IMR-90 (cell line): ENCODE results near the gene CNPY3. TPM values are rescaled to one million over a fixed set of nuclear protein-coding genes. Genes with fewer than 3 reads are reported as not detected.
A peak's percentile ranks its signal among the peaks of the same experiment; 100 is the strongest.

Experiments used
- ATAC-seq: fragments of 200-7000 bp; cut with Tn5 transposase; 2 replicates; pipeline ENCODE4 v1.9.1; 2020; ENCODE audit warnings: low read depth, mild to moderate bottlenecking, moderate library complexity
- BruUV-seq: library from RNA; stranded (reverse); fragments of 400-500 nt; replicated peaks from 2 replicates; lab custom pipeline; 2021; lab: Mats Ljungman, UMichigan
- CTCF ChIA-PET: fragments of 300-600 bp; formaldehyde crosslinking; extraction: SDS; loops from one replicate; lab custom pipeline; 2021; ENCODE audit warnings: antibody characterized with exemption; lab: Yijun Ruan, JAX
- POLR2A ChIA-PET: fragments of 300-600 bp; sonication (Branson Sonifier 250); formaldehyde crosslinking; loops from one replicate; lab custom pipeline; 2022; ENCODE audit warnings: antibody characterized with exemption; ENCODE audit not compliant: unreplicated experiment; lab: Charles Lee
- DNase-seq: peaks from one replicate; pipeline ENCODE4 v3.0.0; 2013
- H2AFZ ChIP-seq: replicated peaks from 2 replicates; pipeline ENCODE3; 2013; ENCODE audit warnings: low read length, mild to moderate bottlenecking; ENCODE audit not compliant: poor library complexity
- H2AK5ac ChIP-seq: 2 replicates; pipeline ENCODE4 v1.6.1; 2013; ENCODE audit warnings: low read depth, low read length, inconsistent platforms
- H2AK9ac ChIP-seq: replicated peaks from 2 replicates; pipeline ENCODE3; 2013; ENCODE audit warnings: mild to moderate bottlenecking, low read depth, low read length, moderate library complexity; ENCODE audit not compliant: poor library complexity
- H2BK120ac ChIP-seq: 2 replicates; pipeline ENCODE4 v1.6.1; 2013; ENCODE audit warnings: low read depth, low read length, inconsistent platforms
- H2BK15ac ChIP-seq: 3 replicates; pipeline ENCODE4 v1.6.1; 2013; ENCODE audit warnings: low read depth, low read length, inconsistent platforms
- H2BK20ac ChIP-seq: 2 replicates; pipeline ENCODE4 v1.6.1; 2013; ENCODE audit warnings: low read depth, mild to moderate bottlenecking, inconsistent platforms, low read length, moderate library complexity
- H2BK5ac ChIP-seq: 2 replicates; pipeline ENCODE4 v1.6.1; 2013; ENCODE audit warnings: mild to moderate bottlenecking, low read depth, low read length, inconsistent platforms; ENCODE audit not compliant: poor library complexity, severe bottlenecking
- H3K14ac ChIP-seq: replicated peaks from 2 replicates; pipeline ENCODE4 v1.6.1; 2013; ENCODE audit warnings: low read depth, low read length, inconsistent platforms
- H3K18ac ChIP-seq: 2 replicates; pipeline ENCODE4 v1.6.1; 2013; ENCODE audit warnings: low read depth, low read length, control low read depth
- H3K23ac ChIP-seq: 2 replicates; pipeline ENCODE4 v1.6.1; 2013; ENCODE audit warnings: low read depth, low read length, inconsistent platforms
- H3K27ac ChIP-seq: 2 replicates; pipeline ENCODE4 v1.5.1; 2013; ENCODE audit warnings: mild to moderate bottlenecking, control low read depth, low read length; ENCODE audit not compliant: insufficient read depth
- H3K27me3 ChIP-seq: 2 replicates; pipeline ENCODE4 v1.6.1; 2013; ENCODE audit warnings: low read length; ENCODE audit not compliant: control insufficient read depth, insufficient read depth
- H3K36me3 ChIP-seq: 2 replicates; pipeline ENCODE4 v1.6.1; 2013; ENCODE audit warnings: low read length, mixed read lengths; ENCODE audit not compliant: control insufficient read depth, insufficient read depth
- H3K4ac ChIP-seq: 2 replicates; pipeline ENCODE4 v1.6.1; 2013; ENCODE audit warnings: low read depth, low read length, inconsistent platforms
- H3K4me1 ChIP-seq: 2 replicates; pipeline ENCODE4 v1.6.1; 2013; ENCODE audit warnings: low read length, mixed read lengths; ENCODE audit not compliant: control insufficient read depth, insufficient read depth
- H3K4me2 ChIP-seq: 2 replicates; pipeline ENCODE4 v1.6.1; 2013; ENCODE audit warnings: low read depth, mild to moderate bottlenecking, control low read depth, low read length, moderate library complexity
- H3K4me3 ChIP-seq: 2 replicates; pipeline ENCODE4 v1.5.1; 2013; ENCODE audit warnings: low read depth, mild to moderate bottlenecking, control low read depth, low read length, moderate library complexity; ENCODE audit not compliant: insufficient read depth
- H3K56ac ChIP-seq: 2 replicates; pipeline ENCODE4 v1.6.1; 2013; ENCODE audit warnings: low read length, inconsistent platforms; ENCODE audit not compliant: insufficient read depth; ENCODE audit errors: extremely low read depth
- H3K79me1 ChIP-seq, 2 experiments: 2 replicates each; pipeline ENCODE4 v1.6.1; 2013; ENCODE audit warnings: low read length in 2 of 2, inconsistent platforms in 1 of 2, low read depth in 1 of 2
- H3K9ac ChIP-seq: 2 replicates; pipeline ENCODE4 v1.6.1; 2013; ENCODE audit warnings: low read depth, low read length, control low read depth
- H3K9me1 ChIP-seq: 2 replicates; pipeline ENCODE4 v1.6.1; 2013; ENCODE audit warnings: low read length, inconsistent platforms; ENCODE audit not compliant: insufficient read depth
- H3K9me3 ChIP-seq: 2 replicates; pipeline ENCODE4 v1.6.1; 2013; ENCODE audit warnings: low read length; ENCODE audit not compliant: control insufficient read depth, insufficient read depth
- H4K20me1 ChIP-seq: 2 replicates; pipeline ENCODE4 v1.6.1; 2013; ENCODE audit warnings: low read length, inconsistent platforms; ENCODE audit not compliant: insufficient read depth
- H4K5ac ChIP-seq: 2 replicates; pipeline ENCODE4 v1.6.1; 2013; ENCODE audit warnings: mild to moderate bottlenecking, low read depth, low read length, control low read depth
- H4K8ac ChIP-seq, 2 experiments: 2 replicates each; pipeline ENCODE4 v1.6.1; 2013; ENCODE audit warnings: low read depth in 2 of 2, low read length in 2 of 2, control low read depth in 1 of 2, inconsistent platforms in 1 of 2
- H4K91ac ChIP-seq: 2 replicates; pipeline ENCODE4 v1.6.1; 2013; ENCODE audit warnings: low read depth, low read length, inconsistent platforms; ENCODE audit not compliant: insufficient read depth
- BHLHE40 ChIP-seq: fragments of 150-350 bp; IDR thresholded peaks from 2 replicates; pipeline ENCODE4 v1.6.1; 2016; ENCODE audit warnings: mild to moderate bottlenecking, low read depth, low read length
- CEBPB ChIP-seq: IDR thresholded peaks from 2 replicates; pipeline ENCODE4 v1.6.1; 2012; ENCODE audit warnings: low read depth, low read length, improper control_type of control experiment
- CHD1 ChIP-seq: IDR thresholded peaks from 2 replicates; pipeline ENCODE4 v1.6.1; 2012; ENCODE audit warnings: low read depth, low read length, improper control_type of control experiment
- FOS ChIP-seq: fragments of 150-350 bp; IDR thresholded peaks from 2 replicates; pipeline ENCODE4 v1.6.1; 2016; ENCODE audit warnings: low read depth, low read length
- MAFK ChIP-seq: IDR thresholded peaks from 2 replicates; pipeline ENCODE4 v1.6.1; 2012; ENCODE audit warnings: low read depth, low read length, improper control_type of control experiment
- MAZ ChIP-seq: IDR thresholded peaks from 2 replicates; pipeline ENCODE4 v1.6.1; 2012; ENCODE audit warnings: low read depth, mild to moderate bottlenecking, low read length, improper control_type of control experiment, moderate library complexity, borderline replicate concordance
- MXI1 ChIP-seq: IDR thresholded peaks from 2 replicates; pipeline ENCODE4 v1.6.1; 2012; ENCODE audit warnings: low read depth, mild to moderate bottlenecking, low read length, moderate library complexity, borderline replicate concordance
- NFE2L2 ChIP-seq: fragments of 150-350 bp; IDR thresholded peaks from 2 replicates; pipeline ENCODE4 v1.6.1; 2016; ENCODE audit warnings: low read depth, mild to moderate bottlenecking, low read length
- POLR2A ChIP-seq: IDR thresholded peaks from 2 replicates; pipeline ENCODE4 v1.6.1; 2012; ENCODE audit warnings: mild to moderate bottlenecking, low read depth, low read length
- RAD21 ChIP-seq: IDR thresholded peaks from 2 replicates; pipeline ENCODE4 v1.6.1; 2012; ENCODE audit warnings: low read length, improper control_type of control experiment
- RCOR1 ChIP-seq: IDR thresholded peaks from 2 replicates; pipeline ENCODE4 v1.6.1; 2012; ENCODE audit warnings: mild to moderate bottlenecking, low read length, improper control_type of control experiment; ENCODE audit not compliant: insufficient replicate concordance
- RFX5 ChIP-seq: IDR thresholded peaks from 2 replicates; pipeline ENCODE4 v1.8.0; 2012; ENCODE audit warnings: low read depth, mild to moderate bottlenecking, low read length, moderate library complexity
- SMC3 ChIP-seq: fragments of 150-350 bp; IDR thresholded peaks from 2 replicates; pipeline ENCODE4 v1.6.1; 2016; ENCODE audit warnings: low read depth, mild to moderate bottlenecking, antibody characterized with exemption, low read length, moderate library complexity
- WGBS, 2 experiments: methylation state at CpG; one replicate each; pipeline versions ENCODE4 v1.1.5 to v1.1.7; 2013; ENCODE audit warnings: missing lambda C conversion rate in 2 of 2; ENCODE audit not compliant: insufficient read length in 1 of 2; ENCODE audit errors: extremely low coverage in 2 of 2; 5-methylcytosine and 5-hydroxymethylcytosine counted together
- dilution Hi-C: fragments of 300-500 bp; cut with HindIII; formaldehyde crosslinking; loops from one replicate; pipeline ENCODE4 v1.14.3; 2018; ENCODE audit warnings: low sequenced_read_pairs; ENCODE audit not compliant: unreplicated experiment
- in situ Hi-C: fragments of 300-500 bp; cut with MboI; formaldehyde crosslinking; loops from 3 replicates; pipeline ENCODE4 v1.14.3; 2019; ENCODE audit warnings: low sequenced_read_pairs, inconsistent platforms, mixed read lengths
- intact Hi-C: fragments of 100-400 bp; cut with micrococcal nuclease; formaldehyde crosslinking; loops from 2 replicates; pipeline ENCODE4 v1.10.0; 2022
- polyA plus RNA-seq, 3 experiments: library from polyadenylated mRNA; depleted of rRNA; stranded (reverse); fragments of >200 nt; gene quantifications; 2 replicates each; pipeline ENCODE4 v1.2.3, GENCODE V29; 2012; ENCODE audit warnings: low replicate concordance in 1 of 3
- total RNA-seq: library from RNA; depleted of rRNA; stranded (reverse); fragments of >200 nt; gene quantifications from 2 replicates; pipeline ENCODE4 v1.2.3, GENCODE V29; 2012
- TF ChIP-seq, protein P1 (sequence below): fragments of 150-350 bp; IDR thresholded peaks from 2 replicates; pipeline ENCODE4 v1.6.1; 2017; ENCODE audit warnings: mild to moderate bottlenecking, antibody characterized with exemption, low read length, low read depth
- TF ChIP-seq, protein P2 (sequence below): conservative IDR thresholded peaks from 2 replicates; pipeline ENCODE4 v1.5.1; 2012; ENCODE audit warnings: mild to moderate bottlenecking, low read depth, low read length, improper control_type of control experiment
- TF ChIP-seq, protein P3 (sequence below): fragments of 150-350 bp; IDR thresholded peaks from 2 replicates; pipeline ENCODE4 v1.6.1; 2016; ENCODE audit warnings: low read depth, mild to moderate bottlenecking, low read length, moderate library complexity, borderline replicate concordance

Gene CNPY3
- total and polyA plus RNA-seq, 2 of the 4 experiments (the other 2 are of a cell fraction) = 13.3 to 39.2 TPM

- Histone ChIP-seq H4K91ac (no peak overlapping the region), H3K4ac (no peak overlapping the region), H3K56ac (no peak overlapping the region), H2AK5ac (no peak overlapping the region), H3K18ac (no peak overlapping the region), H3K4me1 (peaks cover 7% of the 10 kb centered on the region; the same call in 1 of the 2 replicates), H3K4me2 (no peak overlapping the region), H4K5ac (no peak overlapping the region), H4K20me1 (no peaks in the 10 kb centered on the region), H2BK20ac (no peak overlapping the region), H3K27me3 (no peaks in the 10 kb centered on the region), H3K79me1 (peaks cover 0 to 4% of the 10 kb centered on the region in 2 experiments; a peak in 1 of 4 replicates), H3K9ac (no peak overlapping the region), H4K8ac (no peak overlapping the region), H2AK9ac (peak overlapping the region; percentile 58), H3K27ac (no peak overlapping the region), H3K36me3 (peaks cover 44% of the 10 kb centered on the region), H2BK120ac (no peak overlapping the region), H2AFZ (no peak overlapping the region), H3K23ac (no peak overlapping the region), H3K9me1 (no peaks in the 10 kb centered on the region), H3K14ac (no peak overlapping the region), H2BK15ac (no peak overlapping the region), H2BK5ac (no peak overlapping the region), H3K4me3 (no peak overlapping the region), H3K9me3 (no peaks in the 10 kb centered on the region)
- DNase-seq = no peak
- WGBS, 2 experiments = 80% methylated on average over 1 of the region's 12 CpGs; no CpG with 5 or more reads in 1 of the 2 experiments
- TF ChIP-seq NFE2L2 = no peak
- no peak for TF ChIP-seq RAD21
- no peak for TF ChIP-seq MAZ
- no peak for TF ChIP-seq POLR2A
- no peak for TF ChIP-seq MAFK
- TF ChIP-seq, protein P1, sequence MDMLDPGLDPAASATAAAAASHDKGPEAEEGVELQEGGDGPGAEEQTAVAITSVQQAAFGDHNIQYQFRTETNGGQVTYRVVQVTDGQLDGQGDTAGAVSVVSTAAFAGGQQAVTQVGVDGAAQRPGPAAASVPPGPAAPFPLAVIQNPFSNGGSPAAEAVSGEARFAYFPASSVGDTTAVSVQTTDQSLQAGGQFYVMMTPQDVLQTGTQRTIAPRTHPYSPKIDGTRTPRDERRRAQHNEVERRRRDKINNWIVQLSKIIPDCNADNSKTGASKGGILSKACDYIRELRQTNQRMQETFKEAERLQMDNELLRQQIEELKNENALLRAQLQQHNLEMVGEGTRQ = no peak
- TF ChIP-seq FOS = no peak
- TF ChIP-seq RFX5 = no peak
- TF ChIP-seq, protein P2, sequence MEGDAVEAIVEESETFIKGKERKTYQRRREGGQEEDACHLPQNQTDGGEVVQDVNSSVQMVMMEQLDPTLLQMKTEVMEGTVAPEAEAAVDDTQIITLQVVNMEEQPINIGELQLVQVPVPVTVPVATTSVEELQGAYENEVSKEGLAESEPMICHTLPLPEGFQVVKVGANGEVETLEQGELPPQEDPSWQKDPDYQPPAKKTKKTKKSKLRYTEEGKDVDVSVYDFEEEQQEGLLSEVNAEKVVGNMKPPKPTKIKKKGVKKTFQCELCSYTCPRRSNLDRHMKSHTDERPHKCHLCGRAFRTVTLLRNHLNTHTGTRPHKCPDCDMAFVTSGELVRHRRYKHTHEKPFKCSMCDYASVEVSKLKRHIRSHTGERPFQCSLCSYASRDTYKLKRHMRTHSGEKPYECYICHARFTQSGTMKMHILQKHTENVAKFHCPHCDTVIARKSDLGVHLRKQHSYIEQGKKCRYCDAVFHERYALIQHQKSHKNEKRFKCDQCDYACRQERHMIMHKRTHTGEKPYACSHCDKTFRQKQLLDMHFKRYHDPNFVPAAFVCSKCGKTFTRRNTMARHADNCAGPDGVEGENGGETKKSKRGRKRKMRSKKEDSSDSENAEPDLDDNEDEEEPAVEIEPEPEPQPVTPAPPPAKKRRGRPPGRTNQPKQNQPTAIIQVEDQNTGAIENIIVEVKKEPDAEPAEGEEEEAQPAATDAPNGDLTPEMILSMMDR = no peak
- TF ChIP-seq BHLHE40 = no peak
- no peak for TF ChIP-seq MXI1
- no peak for TF ChIP-seq CEBPB
- no peak for TF ChIP-seq CHD1
- TF ChIP-seq, protein P3, sequence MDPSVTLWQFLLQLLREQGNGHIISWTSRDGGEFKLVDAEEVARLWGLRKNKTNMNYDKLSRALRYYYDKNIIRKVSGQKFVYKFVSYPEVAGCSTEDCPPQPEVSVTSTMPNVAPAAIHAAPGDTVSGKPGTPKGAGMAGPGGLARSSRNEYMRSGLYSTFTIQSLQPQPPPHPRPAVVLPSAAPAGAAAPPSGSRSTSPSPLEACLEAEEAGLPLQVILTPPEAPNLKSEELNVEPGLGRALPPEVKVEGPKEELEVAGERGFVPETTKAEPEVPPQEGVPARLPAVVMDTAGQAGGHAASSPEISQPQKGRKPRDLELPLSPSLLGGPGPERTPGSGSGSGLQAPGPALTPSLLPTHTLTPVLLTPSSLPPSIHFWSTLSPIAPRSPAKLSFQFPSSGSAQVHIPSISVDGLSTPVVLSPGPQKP = no peak
- no peak for TF ChIP-seq RCOR1
- no peak for TF ChIP-seq SMC3
- intact Hi-C loops (no loop called here), in situ Hi-C loops (no loop called here), dilution Hi-C loops (no loop called here)
- ChIA-PET CTCF (no interaction called here), POLR2A (no interaction called here)
- no TSS peak for BruUV-seq
- ATAC-seq = peak; percentile 4; the same call in 1 of the 2 replicates
Observed at GRCh38 chr6:42963179-42963854, 34.0 kb downstream of the CNPY3 start.
